ENCODE measurements around the gene GFRA1. TPM values are rescaled to one million over a fixed set of nuclear protein-coding genes. Genes with fewer than 3 reads are reported as not detected.

The GFRA1 gene
- total and polyA plus RNA-seq, 2 of the 4 experiments (the other 2 are of a cell fraction), result 9.1 to 9.3 TPM

GRCh38 chr10:116049974-116050304 lies 223.1 kb downstream of the GFRA1 start:
- Histone ChIP-seq H3K27ac (ENCODE audit: insufficient read depth, low read length) (no peak overlapping the region), H4K5ac (ENCODE audit: low read depth, low read length) (no peak overlapping the region), H3K9ac (ENCODE audit: low read depth, low read length) (no peak overlapping the region), H3K9me1 (ENCODE audit: insufficient read depth, low read length) (no peaks in the 10 kb centered on the region), H2BK15ac (ENCODE audit: low read depth, low read length) (no peak overlapping the region), H2AK9ac (replicated peaks; ENCODE audit: low read depth, low read length, poor library complexity) (no peak overlapping the region), H3K9me3 (ENCODE audit: control insufficient read depth, insufficient read depth, low read length) (no peaks in the 10 kb centered on the region; the same call in 1 of the 2 replicates), H3K14ac (replicated peaks; ENCODE audit: low read depth, low read length) (no peak overlapping the region), H3K36me3 (ENCODE audit: control insufficient read depth, insufficient read depth, low read length) (no peaks in the 10 kb centered on the region), H4K91ac (ENCODE audit: insufficient read depth, low read depth, low read length) (no peak overlapping the region), H3K4me2 (ENCODE audit: low read depth, low read length) (no peak overlapping the region), H2BK120ac (ENCODE audit: low read depth, low read length) (no peak overlapping the region), H3K18ac (ENCODE audit: low read depth, low read length) (no peak overlapping the region), H3K56ac (ENCODE audit: extremely low read depth, insufficient read depth, low read length) (no peak overlapping the region), H2AFZ (replicated peaks; ENCODE audit: low read length, poor library complexity) (no peak overlapping the region), H3K27me3 (ENCODE audit: control insufficient read depth, insufficient read depth, low read length) (no peaks in the 10 kb centered on the region), H4K20me1 (ENCODE audit: insufficient read depth, low read length) (no peaks in the 10 kb centered on the region), H3K79me1 (ENCODE audit: low read depth in 1 of 2, low read length in 2 of 2) (no peaks in the 10 kb centered on the region), H3K23ac (ENCODE audit: low read depth, low read length) (no peak overlapping the region), H2BK5ac (ENCODE audit: low read depth, low read length, poor library complexity, severe bottlenecking) (no peak overlapping the region), H4K8ac (ENCODE audit: low read depth in 2 of 2, low read length in 2 of 2) (no peak overlapping the region), H3K4me1 (ENCODE audit: control insufficient read depth, insufficient read depth, low read length) (no peaks in the 10 kb centered on the region), H2BK20ac (ENCODE audit: low read depth, low read length) (no peak overlapping the region), H2AK5ac (ENCODE audit: low read depth, low read length) (no peak overlapping the region), H3K4ac (ENCODE audit: low read depth, low read length) (no peak overlapping the region), H3K4me3 (ENCODE audit: insufficient read depth, low read depth, low read length) (no peak overlapping the region)
- in situ Hi-C loops (cut with MboI; ENCODE audit: low sequenced_read_pairs) (no loop called here), intact Hi-C loops (cut with micrococcal nuclease) (no loop called here), dilution Hi-C loops (cut with HindIII; ENCODE audit: low sequenced_read_pairs, unreplicated experiment) (no loop called here)
- 68% methylated on average over 2 of the region's 5 CpGs; no CpG with 5 or more reads in 1 of the 2 experiments for WGBS, 2 experiments (ENCODE audit: extremely low coverage in 2 of 2, insufficient read length in 1 of 2)
- POLR2A ChIA-PET (ENCODE audit: unreplicated experiment), result no interaction called here
- ATAC-seq (ENCODE audit: low read depth) (no peak), DNase-seq (no peak)
- BruUV-seq (replicated peaks), result no TSS peak
- CTCF ChIA-PET, result interaction anchor here (0.6 kb wide), 1 partner anchor 268 kb away, joined by 3 read pairs; no protein-coding TSS in a partner anchor
- TF ChIP-seq MXI1 (IDR thresholded peaks at IDR 0.05; ENCODE audit: borderline replicate concordance, low read depth, low read length) (no peak), MAZ (IDR thresholded peaks at IDR 0.05; ENCODE audit: borderline replicate concordance, low read depth, low read length) (no peak), CHD1 (IDR thresholded peaks at IDR 0.05; ENCODE audit: low read depth, low read length) (no peak), RFX5 (IDR thresholded peaks at IDR 0.05; ENCODE audit: low read depth, low read length) (no peak), MAFK (IDR thresholded peaks at IDR 0.05; ENCODE audit: low read depth, low read length) (no peak), FOS (IDR thresholded peaks at IDR 0.05; ENCODE audit: low read depth, low read length) (no peak), POLR2A (IDR thresholded peaks at IDR 0.05; ENCODE audit: low read depth, low read length) (no peak), NFE2L2 (IDR thresholded peaks at IDR 0.05; ENCODE audit: low read depth, low read length) (no peak), SMC3 (IDR thresholded peaks at IDR 0.05; ENCODE audit: low read depth, low read length) (no peak), RCOR1 (IDR thresholded peaks at IDR 0.05; ENCODE audit: insufficient replicate concordance, low read length) (no peak), BHLHE40 (IDR thresholded peaks at IDR 0.05; ENCODE audit: low read depth, low read length) (no peak), RAD21 (IDR thresholded peaks at IDR 0.05; ENCODE audit: low read length) (no peak), CEBPB (IDR thresholded peaks at IDR 0.05; ENCODE audit: low read depth, low read length) (no peak), ELK1 (IDR thresholded peaks at IDR 0.05; ENCODE audit: borderline replicate concordance, low read depth, low read length) (no peak)
- TF ChIP-seq, protein P1, sequence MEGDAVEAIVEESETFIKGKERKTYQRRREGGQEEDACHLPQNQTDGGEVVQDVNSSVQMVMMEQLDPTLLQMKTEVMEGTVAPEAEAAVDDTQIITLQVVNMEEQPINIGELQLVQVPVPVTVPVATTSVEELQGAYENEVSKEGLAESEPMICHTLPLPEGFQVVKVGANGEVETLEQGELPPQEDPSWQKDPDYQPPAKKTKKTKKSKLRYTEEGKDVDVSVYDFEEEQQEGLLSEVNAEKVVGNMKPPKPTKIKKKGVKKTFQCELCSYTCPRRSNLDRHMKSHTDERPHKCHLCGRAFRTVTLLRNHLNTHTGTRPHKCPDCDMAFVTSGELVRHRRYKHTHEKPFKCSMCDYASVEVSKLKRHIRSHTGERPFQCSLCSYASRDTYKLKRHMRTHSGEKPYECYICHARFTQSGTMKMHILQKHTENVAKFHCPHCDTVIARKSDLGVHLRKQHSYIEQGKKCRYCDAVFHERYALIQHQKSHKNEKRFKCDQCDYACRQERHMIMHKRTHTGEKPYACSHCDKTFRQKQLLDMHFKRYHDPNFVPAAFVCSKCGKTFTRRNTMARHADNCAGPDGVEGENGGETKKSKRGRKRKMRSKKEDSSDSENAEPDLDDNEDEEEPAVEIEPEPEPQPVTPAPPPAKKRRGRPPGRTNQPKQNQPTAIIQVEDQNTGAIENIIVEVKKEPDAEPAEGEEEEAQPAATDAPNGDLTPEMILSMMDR (conservative IDR thresholded peaks at IDR 0.05; ENCODE audit: low read depth, low read length), result no peak
- TF ChIP-seq, protein P2, sequence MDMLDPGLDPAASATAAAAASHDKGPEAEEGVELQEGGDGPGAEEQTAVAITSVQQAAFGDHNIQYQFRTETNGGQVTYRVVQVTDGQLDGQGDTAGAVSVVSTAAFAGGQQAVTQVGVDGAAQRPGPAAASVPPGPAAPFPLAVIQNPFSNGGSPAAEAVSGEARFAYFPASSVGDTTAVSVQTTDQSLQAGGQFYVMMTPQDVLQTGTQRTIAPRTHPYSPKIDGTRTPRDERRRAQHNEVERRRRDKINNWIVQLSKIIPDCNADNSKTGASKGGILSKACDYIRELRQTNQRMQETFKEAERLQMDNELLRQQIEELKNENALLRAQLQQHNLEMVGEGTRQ (IDR thresholded peaks at IDR 0.05; ENCODE audit: low read depth, low read length), result no peak
